K562 (cell line): ENCODE data around the gene MFSD6. TPM values are rescaled to one million over a fixed set of nuclear protein-coding genes. Genes with fewer than 3 reads are reported as not detected.

Experiments
- DMBX1 ChIP-seq: fragments of 250-450 bp; sonication (Bioruptor Pico); IDR thresholded peaks from 2 replicates; pipeline ENCODE4 v1.8.0; 2022; ENCODE audit warnings: inconsistent platforms, mild to moderate bottlenecking, moderate library complexity, borderline replicate concordance
- EP300 ChIP-seq: IDR thresholded peaks from 2 replicates; pipeline ENCODE4 v1.6.1; 2012; ENCODE audit warnings: low read length, improper control_type of control experiment
- ESRRA ChIP-seq: fragments of 450-650 bp; IDR thresholded peaks from 2 replicates; pipeline ENCODE4 v1.6.1; 2014; ENCODE audit warnings: low read depth, mild to moderate bottlenecking, moderate library complexity, borderline replicate concordance
- GABPA ChIP-seq: fragments of 200-800 bp; sonication (Bioruptor generic); conservative IDR thresholded peaks from 2 replicates; pipeline ENCODE4 v1.6.1; 2016; ENCODE audit warnings: low read depth, missing genetic modification characterization, missing compliant biosample characterization
- HEY1 ChIP-seq: fragments of 250-450 bp; sonication (Bioruptor Pico); IDR thresholded peaks from 2 replicates; pipeline ENCODE4 v1.5.0; 2020; ENCODE audit warnings: mild to moderate bottlenecking, moderate library complexity, borderline replicate concordance
- HMG20B ChIP-seq: fragments of 250-450 bp; sonication (Bioruptor Pico); IDR thresholded peaks from 2 replicates; pipeline ENCODE4 v1.5.0; 2021; ENCODE audit warnings: mild to moderate bottlenecking
- KLF13 ChIP-seq: fragments of 450-650 bp; IDR thresholded peaks from 2 replicates; pipeline ENCODE4 v1.6.1; 2016; ENCODE audit warnings: missing genetic modification characterization, low read depth, mild to moderate bottlenecking, missing compliant biosample characterization, moderate library complexity, borderline replicate concordance
- MEF2D ChIP-seq: conservative IDR thresholded peaks from 2 replicates; pipeline ENCODE4 v1.6.1; 2016; ENCODE audit warnings: low read depth, missing genetic modification characterization, missing compliant biosample characterization
- NCOR1 ChIP-seq: fragments of 450-650 bp; IDR thresholded peaks from 2 replicates; pipeline ENCODE4 v1.6.1; 2016; ENCODE audit warnings: mild to moderate bottlenecking, moderate library complexity
- NONO ChIP-seq, 2 experiments: fragments of 200-400 bp in 1 of 2; fragments of 450-650 bp in 1 of 2; formaldehyde crosslinking in 1 of 2; IDR thresholded peaks; 2 replicates each; pipeline ENCODE4 v1.6.1; 2017; ENCODE audit warnings: low read depth in 2 of 2, mild to moderate bottlenecking in 2 of 2, moderate library complexity in 2 of 2, low read length in 1 of 2
- NR2C2 ChIP-seq, 2 experiments: fragments of 200-800 bp in 1 of 2; sonication (Bioruptor generic) in 1 of 2; sonication (generic) in 1 of 2; formaldehyde crosslinking in 1 of 2; IDR thresholded peaks; 2 replicates each; pipeline versions ENCODE4 v1.6.1 to v1.8.0; 2016 to 2022; ENCODE audit warnings: mild to moderate bottlenecking in 1 of 2, missing compliant biosample characterization in 1 of 2, missing genetic modification characterization in 1 of 2, missing genetic modification reagents in 1 of 2
- PHF8 ChIP-seq: fragments of 200-600 bp; sonication (generic); IDR thresholded peaks from 2 replicates; pipeline ENCODE4 v1.6.1; 2012; ENCODE audit warnings: mixed run types, mild to moderate bottlenecking, inconsistent platforms, low read length, moderate library complexity, borderline replicate concordance
- POLR2AphosphoS5 ChIP-seq: IDR thresholded peaks from 2 replicates; pipeline ENCODE4 v1.6.1; 2011; ENCODE audit warnings: mild to moderate bottlenecking, low read depth, low read length, moderate library complexity; ENCODE audit not compliant: control insufficient read depth, insufficient read depth
- SAFB ChIP-seq: fragments of 200-400 bp; formaldehyde crosslinking; IDR thresholded peaks from 2 replicates; pipeline ENCODE4 v1.6.1; 2017; ENCODE audit warnings: low read depth, low read length, borderline replicate concordance
- TAF1 ChIP-seq: IDR thresholded peaks from 2 replicates; pipeline ENCODE4 v1.6.1; 2011; ENCODE audit warnings: mild to moderate bottlenecking, low read length, moderate library complexity; ENCODE audit not compliant: insufficient read depth, control insufficient read depth, severe bottlenecking; ENCODE audit errors: extremely low read depth
- TFAM ChIP-seq: fragments of 250-450 bp; sonication (Bioruptor Pico); conservative IDR thresholded peaks from 2 replicates; pipeline ENCODE4 v1.5.0; 2021; ENCODE audit warnings: mild to moderate bottlenecking, moderate library complexity
- ZBTB1 ChIP-seq: sonication (generic); formaldehyde crosslinking; IDR thresholded peaks from 2 replicates; pipeline ENCODE4 v1.8.1; 2023; ENCODE audit warnings: missing genetic modification reagents, low read depth, mild to moderate bottlenecking, borderline replicate concordance
- polyA plus RNA-seq, 8 experiments: library from polyadenylated mRNA; depleted of rRNA in 4 of 8; stranded (reverse) in 5 of 8; unstranded in 3 of 8; fragments of >200 nt; fragmentation: Nextera tagmentation in 2 of 8; fragmentation: Illumina TruSeq in 1 of 8; extraction: Ambion mirVana in 2 of 8; extraction: Trizol in 1 of 8; gene quantifications; 2 replicates each; pipeline versions ENCODE4 v1.2.1 to v1.2.3, GENCODE V29; 2011 to 2014; ENCODE audit warnings: inconsistent platforms in 1 of 8, missing spikeins in 1 of 8
- total RNA-seq, 7 experiments: library from RNA; depleted of rRNA in 6 of 7; stranded (reverse); fragments of >200 nt in 6 of 7; fragmentation: Illumina TruSeq in 2 of 7; extraction: Trizol in 2 of 7; gene quantifications; 2 replicates each; pipeline versions ENCODE4 v1.2.1 to v1.2.3, GENCODE V29; 2011 to 2021; ENCODE audit warnings: low replicate concordance in 1 of 7
- TF ChIP-seq, protein P1 (sequence below): fragments of 250-450 bp; sonication (Bioruptor Pico); IDR thresholded peaks from 2 replicates; pipeline ENCODE4 v1.5.0; 2021
- TF ChIP-seq, protein P2 (sequence below), 2 experiments: fragments of 150-350 bp in 1 of 2; IDR thresholded peaks; 2 replicates each; pipeline ENCODE4 v1.6.1; 2012 to 2016; ENCODE audit warnings: low read depth in 2 of 2, low read length in 2 of 2, mild to moderate bottlenecking in 1 of 2, moderate library complexity in 1 of 2
- TF ChIP-seq, protein P3 (sequence below), 2 experiments: IDR thresholded peaks; 2 replicates each; pipeline ENCODE4 v1.6.1; 2011; ENCODE audit warnings: borderline replicate concordance in 1 of 2, control low read depth in 1 of 2, low read depth in 1 of 2, low read length in 1 of 2, mild to moderate bottlenecking in 1 of 2, mixed read lengths in 1 of 2, moderate library complexity in 1 of 2; ENCODE audit not compliant: insufficient read depth in 1 of 2, insufficient read length in 1 of 2, poor library complexity in 1 of 2, severe bottlenecking in 1 of 2; ENCODE audit errors: extremely low read depth in 1 of 2

MFSD6 gene
- total and polyA plus RNA-seq, 9 of the 15 experiments (the other 6 are each of a cell fraction or from before 2014, with no cell fraction given) = 1.1 to 7.9 (median 4.4) TPM

DNA sequence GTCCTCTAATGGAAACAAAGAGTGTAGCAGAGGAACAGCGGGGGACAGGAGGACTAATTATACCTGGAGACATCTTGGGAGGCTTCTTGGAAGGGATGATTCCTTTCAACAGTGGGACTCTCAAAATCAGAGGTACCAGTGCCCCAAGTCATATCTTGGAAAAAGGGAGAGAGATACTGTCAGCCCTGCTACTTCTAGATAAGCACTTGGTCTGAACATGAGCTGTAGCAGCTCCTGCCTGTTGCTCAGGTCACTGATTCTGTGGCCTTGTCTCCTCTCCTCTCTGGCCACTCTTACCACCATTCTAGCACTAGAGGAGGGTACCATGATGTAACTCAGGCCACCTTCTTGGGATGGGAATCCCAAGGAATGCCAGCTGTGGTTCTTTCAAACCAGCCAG is 54.5 kb downstream of the MFSD6 start (continued):
- TF ChIP-seq MEF2D (tag) = no peak
- peak; percentile 87 for TF ChIP-seq EP300
- TF ChIP-seq PHF8 = no peak
- TF ChIP-seq SAFB = no peak
- no peak for TF ChIP-seq HMG20B (CRISPR knock-in tag)
- TF ChIP-seq NCOR1 = peak; percentile 70
- peak; percentile 23; the same call in 1 of the 2 replicates for TF ChIP-seq DMBX1 (CRISPR knock-in tag)
- no peak for TF ChIP-seq NR2C2 (CRISPR knock-in tag; IDR thresholded peaks at IDR 0.05)
- TF ChIP-seq NR2C2 (tag; IDR thresholded peaks at IDR 0.05) = no peak
- no peak for TF ChIP-seq ZBTB1
- TF ChIP-seq, protein P1, sequence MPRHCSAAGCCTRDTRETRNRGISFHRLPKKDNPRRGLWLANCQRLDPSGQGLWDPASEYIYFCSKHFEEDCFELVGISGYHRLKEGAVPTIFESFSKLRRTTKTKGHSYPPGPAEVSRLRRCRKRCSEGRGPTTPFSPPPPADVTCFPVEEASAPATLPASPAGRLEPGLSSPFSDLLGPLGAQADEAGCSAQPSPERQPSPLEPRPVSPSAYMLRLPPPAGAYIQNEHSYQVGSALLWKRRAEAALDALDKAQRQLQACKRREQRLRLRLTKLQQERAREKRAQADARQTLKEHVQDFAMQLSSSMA (CRISPR knock-in tag) = no peak
- no peak for TF ChIP-seq ESRRA
- TF ChIP-seq, protein P2, sequence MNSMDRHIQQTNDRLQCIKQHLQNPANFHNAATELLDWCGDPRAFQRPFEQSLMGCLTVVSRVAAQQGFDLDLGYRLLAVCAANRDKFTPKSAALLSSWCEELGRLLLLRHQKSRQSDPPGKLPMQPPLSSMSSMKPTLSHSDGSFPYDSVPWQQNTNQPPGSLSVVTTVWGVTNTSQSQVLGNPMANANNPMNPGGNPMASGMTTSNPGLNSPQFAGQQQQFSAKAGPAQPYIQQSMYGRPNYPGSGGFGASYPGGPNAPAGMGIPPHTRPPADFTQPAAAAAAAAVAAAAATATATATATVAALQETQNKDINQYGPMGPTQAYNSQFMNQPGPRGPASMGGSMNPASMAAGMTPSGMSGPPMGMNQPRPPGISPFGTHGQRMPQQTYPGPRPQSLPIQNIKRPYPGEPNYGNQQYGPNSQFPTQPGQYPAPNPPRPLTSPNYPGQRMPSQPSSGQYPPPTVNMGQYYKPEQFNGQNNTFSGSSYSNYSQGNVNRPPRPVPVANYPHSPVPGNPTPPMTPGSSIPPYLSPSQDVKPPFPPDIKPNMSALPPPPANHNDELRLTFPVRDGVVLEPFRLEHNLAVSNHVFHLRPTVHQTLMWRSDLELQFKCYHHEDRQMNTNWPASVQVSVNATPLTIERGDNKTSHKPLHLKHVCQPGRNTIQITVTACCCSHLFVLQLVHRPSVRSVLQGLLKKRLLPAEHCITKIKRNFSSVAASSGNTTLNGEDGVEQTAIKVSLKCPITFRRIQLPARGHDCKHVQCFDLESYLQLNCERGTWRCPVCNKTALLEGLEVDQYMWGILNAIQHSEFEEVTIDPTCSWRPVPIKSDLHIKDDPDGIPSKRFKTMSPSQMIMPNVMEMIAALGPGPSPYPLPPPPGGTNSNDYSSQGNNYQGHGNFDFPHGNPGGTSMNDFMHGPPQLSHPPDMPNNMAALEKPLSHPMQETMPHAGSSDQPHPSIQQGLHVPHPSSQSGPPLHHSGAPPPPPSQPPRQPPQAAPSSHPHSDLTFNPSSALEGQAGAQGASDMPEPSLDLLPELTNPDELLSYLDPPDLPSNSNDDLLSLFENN (IDR thresholded peaks at IDR 0.05; ENCODE audit: low read depth in 2 of 2, low read length in 2 of 2) = peak in 1 of 2 experiments; percentile 63; a peak in 1 of 4 replicates
- TF ChIP-seq, protein P3, sequence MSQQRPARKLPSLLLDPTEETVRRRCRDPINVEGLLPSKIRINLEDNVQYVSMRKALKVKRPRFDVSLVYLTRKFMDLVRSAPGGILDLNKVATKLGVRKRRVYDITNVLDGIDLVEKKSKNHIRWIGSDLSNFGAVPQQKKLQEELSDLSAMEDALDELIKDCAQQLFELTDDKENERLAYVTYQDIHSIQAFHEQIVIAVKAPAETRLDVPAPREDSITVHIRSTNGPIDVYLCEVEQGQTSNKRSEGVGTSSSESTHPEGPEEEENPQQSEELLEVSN (IDR thresholded peaks at IDR 0.05; ENCODE audit: borderline replicate concordance in 1 of 2, extremely low read depth in 1 of 2, insufficient read depth in 1 of 2, insufficient read length in 1 of 2, low read depth in 1 of 2, low read length in 1 of 2, poor library complexity in 1 of 2, severe bottlenecking in 1 of 2) = no peak
- TF ChIP-seq GABPA (tag) = no peak
- no peak for TF ChIP-seq HEY1 (CRISPR knock-in tag)
- no peak for TF ChIP-seq TFAM (CRISPR knock-in tag)
- no peak for TF ChIP-seq NONO (IDR thresholded peaks at IDR 0.05; ENCODE audit: low read depth in 2 of 2, low read length in 1 of 2)
- peak; percentile 64; the same call in 1 of the 2 replicates for TF ChIP-seq POLR2AphosphoS5
- TF ChIP-seq KLF13 (tag) = no peak
- no peak for TF ChIP-seq TAF1
